GM23338 (cell line): ENCODE measurements around the gene SERINC4.
"Not testable (repeated sequence)": the region's sequence is repeated elsewhere in the genome, so short reads cannot be mapped to it uniquely, and the experiment has no call there.

Experiments used
- CREB1 ChIP-seq: fragments of 250-450 bp; sonication (Bioruptor Pico); IDR thresholded peaks from 2 replicates; pipeline ENCODE4 v1.5.0; 2020; ENCODE audit warnings: low read depth, mild to moderate bottlenecking, moderate library complexity
- CTCF ChIP-seq, 2 experiments: fragments of 200-600 bp in 1 of 2; sonication (generic) in 1 of 2; conservative IDR thresholded peaks; 2 replicates each; pipeline versions ENCODE4 v1.5.1 to v1.6.1; 2016 to 2017; ENCODE audit warnings: antibody characterized with exemption in 2 of 2, low read depth in 2 of 2, mild to moderate bottlenecking in 2 of 2, moderate library complexity in 1 of 2
- EZH2 ChIP-seq: fragments of 200-600 bp; sonication (generic); IDR thresholded peaks from one replicate; pipeline ENCODE4 v1.8.0; 2017; ENCODE audit warnings: antibody characterized with exemption, mild to moderate bottlenecking, low read depth; ENCODE audit not compliant: unreplicated experiment
- EZH2phosphoT487 ChIP-seq: fragments of 200-600 bp; sonication (generic); IDR thresholded peaks from one replicate; pipeline ENCODE4 v1.8.1; 2018; ENCODE audit warnings: antibody characterized with exemption; ENCODE audit not compliant: unreplicated experiment
- JUNB ChIP-seq: IDR thresholded peaks from one replicate; pipeline ENCODE4 v1.6.1; 2016; ENCODE audit warnings: antibody characterized with exemption; ENCODE audit not compliant: unreplicated experiment
- POLR2AphosphoS5 ChIP-seq: IDR thresholded peaks from 2 replicates; pipeline ENCODE4 v1.6.1; 2016; ENCODE audit warnings: antibody characterized with exemption, low read depth
- REST ChIP-seq: IDR thresholded peaks from one replicate; pipeline ENCODE4 v1.6.1; 2018; ENCODE audit warnings: antibody characterized with exemption; ENCODE audit not compliant: unreplicated experiment

- not testable (repeated sequence) for TF ChIP-seq REST; CTCF (conservative IDR thresholded peaks at IDR 0.05; ENCODE audit: low read depth in 2 of 2); CREB1 (CRISPR knock-in tag); EZH2; EZH2phosphoT487; JUNB; POLR2AphosphoS5
Measured at GRCh38 chr15:43829951-43830540, 30.0 kb upstream of the SERINC4 start.
